RWPE2 (cell line): ENCODE measurements around the gene DNAH7.

ENCODE experiments used
- ATAC-seq: fragments of 200-7000 bp; cut with Tn5 transposase; 3 replicates; pipeline ENCODE4 v1.9.1; 2021; ENCODE audit warnings: low read depth
- DNase-seq: peaks from one replicate; pipeline ENCODE4 v3.0.0-alpha.2; 2020; ENCODE audit warnings: low spot score
- H3K27ac ChIP-seq: fragments of 450-650 bp; 2 replicates; pipeline ENCODE4 v1.5.1; 2017; ENCODE audit warnings: mild to moderate bottlenecking; ENCODE audit not compliant: poor library complexity, severe bottlenecking
- H3K27me3 ChIP-seq: fragments of 250-450 bp; sonication (Bioruptor Pico); 2 replicates; pipeline ENCODE4 v1.5.1; 2021; ENCODE audit warnings: mild to moderate bottlenecking, moderate library complexity; ENCODE audit not compliant: insufficient read depth, poor library complexity, severe bottlenecking
- H3K36me3 ChIP-seq: fragments of 250-450 bp; sonication (Bioruptor Pico); 2 replicates; pipeline ENCODE4 v1.5.1; 2020; ENCODE audit warnings: low read depth, mild to moderate bottlenecking, moderate library complexity
- H3K4me1 ChIP-seq: fragments of 250-450 bp; sonication (Bioruptor Pico); 2 replicates; pipeline ENCODE4 v1.5.1; 2021; ENCODE audit warnings: mild to moderate bottlenecking, moderate library complexity; ENCODE audit not compliant: insufficient read depth, poor library complexity, severe bottlenecking
- H3K4me3 ChIP-seq: fragments of 250-450 bp; sonication (Bioruptor Pico); 2 replicates; pipeline ENCODE4 v1.5.1; 2021; ENCODE audit warnings: mild to moderate bottlenecking, moderate library complexity; ENCODE audit not compliant: severe bottlenecking
- H3K9me3 ChIP-seq: fragments of 250-450 bp; sonication (Bioruptor Pico); 2 replicates; pipeline ENCODE4 v1.5.1; 2021; ENCODE audit warnings: mild to moderate bottlenecking, moderate library complexity; ENCODE audit not compliant: severe bottlenecking
- TF ChIP-seq, protein P1 (sequence below): fragments of 450-650 bp; IDR thresholded peaks from one replicate; pipeline ENCODE4 v1.5.1; 2017; ENCODE audit warnings: mild to moderate bottlenecking, moderate library complexity; ENCODE audit not compliant: poor library complexity, severe bottlenecking

Gene DNAH7

GRCh38 chr2:195898505-195899191 is 170.0 kb downstream of the DNAH7 start:
- Histone ChIP-seq H3K4me3 (no peak overlapping the region), H3K36me3 (no peaks in the 10 kb centered on the region), H3K9me3 (no peaks in the 10 kb centered on the region), H3K27ac (no peak overlapping the region), H3K4me1 (peaks cover 10% of the 10 kb centered on the region), H3K27me3 (no peaks in the 10 kb centered on the region)
- TF ChIP-seq, protein P1, sequence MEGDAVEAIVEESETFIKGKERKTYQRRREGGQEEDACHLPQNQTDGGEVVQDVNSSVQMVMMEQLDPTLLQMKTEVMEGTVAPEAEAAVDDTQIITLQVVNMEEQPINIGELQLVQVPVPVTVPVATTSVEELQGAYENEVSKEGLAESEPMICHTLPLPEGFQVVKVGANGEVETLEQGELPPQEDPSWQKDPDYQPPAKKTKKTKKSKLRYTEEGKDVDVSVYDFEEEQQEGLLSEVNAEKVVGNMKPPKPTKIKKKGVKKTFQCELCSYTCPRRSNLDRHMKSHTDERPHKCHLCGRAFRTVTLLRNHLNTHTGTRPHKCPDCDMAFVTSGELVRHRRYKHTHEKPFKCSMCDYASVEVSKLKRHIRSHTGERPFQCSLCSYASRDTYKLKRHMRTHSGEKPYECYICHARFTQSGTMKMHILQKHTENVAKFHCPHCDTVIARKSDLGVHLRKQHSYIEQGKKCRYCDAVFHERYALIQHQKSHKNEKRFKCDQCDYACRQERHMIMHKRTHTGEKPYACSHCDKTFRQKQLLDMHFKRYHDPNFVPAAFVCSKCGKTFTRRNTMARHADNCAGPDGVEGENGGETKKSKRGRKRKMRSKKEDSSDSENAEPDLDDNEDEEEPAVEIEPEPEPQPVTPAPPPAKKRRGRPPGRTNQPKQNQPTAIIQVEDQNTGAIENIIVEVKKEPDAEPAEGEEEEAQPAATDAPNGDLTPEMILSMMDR: no peak
- peak; percentile 91 for ATAC-seq
- peak; percentile 71 for DNase-seq

GRCh38 chr2:195891081-195891480 is 177.6 kb downstream of the DNAH7 start:
- no peaks in the 10 kb centered on the region for H3K4me1 ChIP-seq
- no peaks in the 10 kb centered on the region for H3K9me3 ChIP-seq
- H3K27me3 ChIP-seq: no peaks in the 10 kb centered on the region
- no peak overlapping the region for H3K4me3 ChIP-seq
- H3K27ac ChIP-seq: no peak overlapping the region
- DNase-seq (no peak), ATAC-seq (no peak)
- no peaks in the 10 kb centered on the region for H3K36me3 ChIP-seq
- TF ChIP-seq, protein P1: no peak

GRCh38 chr2:195879153-195879552 is 189.5 kb downstream of the DNAH7 start:
- ATAC-seq: no peak
- H3K36me3 ChIP-seq: no peaks in the 10 kb centered on the region
- no peak for DNase-seq
- no peaks in the 10 kb centered on the region for H3K27me3 ChIP-seq
- H3K4me3 ChIP-seq: no peak overlapping the region
- TF ChIP-seq, protein P1: no peak
- no peak overlapping the region for H3K27ac ChIP-seq
- H3K9me3 ChIP-seq: no peaks in the 10 kb centered on the region
- no peaks in the 10 kb centered on the region for H3K4me1 ChIP-seq

DNA sequence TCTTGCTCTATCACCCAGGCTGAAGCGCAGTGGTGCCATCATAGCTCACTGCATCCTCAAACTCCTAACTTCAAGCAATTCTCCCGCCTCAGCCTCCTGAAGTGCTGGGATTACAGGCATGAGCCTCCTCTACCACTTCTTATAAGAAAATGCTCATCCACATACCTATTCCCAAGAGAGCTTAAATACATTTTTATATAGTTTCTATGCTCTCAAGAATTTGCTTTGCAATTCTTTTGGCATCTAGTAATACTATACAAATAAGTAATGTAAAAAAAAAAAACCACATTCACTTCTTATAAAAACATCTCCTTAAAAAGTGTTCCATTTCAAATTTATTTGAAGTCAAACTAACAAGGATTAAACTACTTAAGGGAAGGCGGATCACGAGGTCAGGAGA is 197.3 kb downstream of the DNAH7 start:
- H3K4me1 ChIP-seq: no peaks in the 10 kb centered on the region
- TF ChIP-seq, protein P1: no peak
- no peak for ATAC-seq
- H3K4me3 ChIP-seq: no peak overlapping the region
- H3K36me3 ChIP-seq: no peaks in the 10 kb centered on the region
- H3K27me3 ChIP-seq: no peaks in the 10 kb centered on the region
- H3K9me3 ChIP-seq: no peaks in the 10 kb centered on the region
- DNase-seq: no peak
- no peak overlapping the region for H3K27ac ChIP-seq

DNA sequence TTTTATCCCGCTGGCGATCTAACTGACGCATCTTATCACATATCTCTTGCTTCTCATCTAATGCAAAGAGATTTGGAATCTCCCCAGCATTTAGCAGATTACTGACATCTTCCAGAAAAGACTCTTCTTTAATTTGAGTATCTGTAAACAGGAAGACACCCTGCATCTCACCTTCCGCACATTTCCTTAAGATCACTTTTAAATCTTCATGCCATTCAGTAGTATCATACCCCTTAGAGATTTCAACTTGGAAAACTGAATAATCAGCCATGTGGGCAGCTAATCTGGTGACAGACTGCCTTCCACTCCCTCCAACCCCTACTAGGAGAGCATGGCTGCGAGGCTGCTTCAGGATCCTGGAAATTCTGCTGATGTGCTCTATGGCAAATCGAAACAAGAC is 204.3 kb downstream of the DNAH7 start:
- no peaks in the 10 kb centered on the region for H3K27me3 ChIP-seq
- no peaks in the 10 kb centered on the region for H3K36me3 ChIP-seq
- no peaks in the 10 kb centered on the region for H3K4me1 ChIP-seq
- no peak for DNase-seq
- TF ChIP-seq, protein P1: no peak
- H3K27ac ChIP-seq: no peak overlapping the region
- H3K4me3 ChIP-seq: no peak overlapping the region
- no peaks in the 10 kb centered on the region for H3K9me3 ChIP-seq
- ATAC-seq: no peak
